Measurements from ENCODE around the gene UXS1.

The UXS1 gene

DNA sequence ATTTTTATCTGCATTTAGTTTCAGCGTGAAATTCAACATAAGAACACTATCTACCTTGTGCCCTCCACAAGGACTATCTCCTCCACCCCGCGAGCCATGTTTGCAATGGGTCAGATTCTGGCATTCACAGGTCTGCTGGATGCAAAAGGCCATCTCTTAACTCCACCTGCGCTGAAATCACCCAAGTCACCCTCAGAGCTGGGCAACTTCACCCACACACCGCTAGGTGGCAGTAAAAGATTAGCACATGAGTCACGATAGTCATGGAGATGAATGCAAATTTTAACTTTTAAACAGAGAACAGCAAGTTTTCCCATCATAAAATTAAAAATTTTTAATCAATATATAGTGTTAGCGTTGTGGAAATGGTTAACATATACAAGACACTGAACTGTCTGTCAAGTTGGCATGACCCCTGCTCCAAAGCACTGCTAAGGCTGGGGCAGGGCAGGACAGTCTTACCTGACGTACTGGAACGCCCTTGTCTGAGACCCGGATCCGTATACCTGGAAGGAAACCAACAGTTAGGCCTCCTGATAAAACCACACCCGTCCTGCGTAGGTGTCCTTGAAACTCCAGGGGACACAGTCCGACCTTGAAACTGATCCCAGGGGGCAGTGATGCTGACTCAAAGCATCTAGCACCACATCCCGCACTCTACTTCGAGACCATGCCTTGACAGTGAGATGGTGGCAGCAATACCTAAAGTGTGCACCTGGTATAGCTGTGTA lies 89.6 kb downstream of the UXS1 start:
- peaks cover 13% of the 10 kb centered on the region for H3K36me3 ChIP-seq (ENCODE audit: insufficient read depth, low read length)
- no peaks in the 10 kb centered on the region for H3K27me3 ChIP-seq (ENCODE audit: control insufficient read depth, insufficient read depth, low read length)
- no peaks in the 10 kb centered on the region for H3K9me3 ChIP-seq (replicated peaks; ENCODE audit: low read length)
- H3K4me2 ChIP-seq (ENCODE audit: low read length): no peak overlapping the region
- H3K4me1 ChIP-seq (ENCODE audit: control insufficient read depth, insufficient read depth, low read length): no peaks in the 10 kb centered on the region
- H3K4me3 ChIP-seq (ENCODE audit: low read length): no peak overlapping the region
- H3K9ac ChIP-seq (ENCODE audit: low read depth, low read length): no peak overlapping the region

- H3K9me3 ChIP-seq (replicated peaks; ENCODE audit: low read length): no peaks in the 10 kb centered on the region
- no peak overlapping the region for H3K4me3 ChIP-seq (ENCODE audit: low read length)
- H3K9ac ChIP-seq (ENCODE audit: low read depth, low read length): no peak overlapping the region
- no peaks in the 10 kb centered on the region for H3K27me3 ChIP-seq (ENCODE audit: control insufficient read depth, insufficient read depth, low read length)
- H3K36me3 ChIP-seq (ENCODE audit: insufficient read depth, low read length): peaks cover 20% of the 10 kb centered on the region
- no peaks in the 10 kb centered on the region for H3K4me1 ChIP-seq (ENCODE audit: control insufficient read depth, insufficient read depth, low read length)
- no peak overlapping the region for H3K4me2 ChIP-seq (ENCODE audit: low read length)
These were observed 94.4 kb downstream of the UXS1 start for GRCh38 chr2:106099691-106100090.

DNA sequence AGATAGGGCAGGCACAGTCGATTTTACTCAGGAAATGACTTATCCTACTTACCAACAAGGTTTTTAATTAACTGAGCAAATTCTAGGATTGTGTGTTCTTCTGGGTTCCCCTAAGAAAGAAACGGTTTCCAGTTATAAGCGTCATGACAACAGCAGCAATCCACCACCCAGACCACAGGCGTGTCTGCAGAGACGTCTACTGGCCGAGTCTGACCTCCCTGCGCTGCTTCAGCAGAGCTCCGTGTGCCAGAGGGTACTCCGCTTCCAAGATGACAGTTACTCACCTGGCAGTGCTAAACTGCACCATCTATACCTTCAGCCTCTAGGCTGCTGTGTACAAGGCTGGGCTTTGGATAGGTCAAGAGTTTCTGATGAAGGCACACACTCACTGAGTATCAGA lies 95.4 kb downstream of the UXS1 start:
- Histone ChIP-seq H3K4me1 (ENCODE audit: control insufficient read depth, insufficient read depth, low read length) (no peaks in the 10 kb centered on the region), H3K4me2 (ENCODE audit: low read length) (no peak overlapping the region), H3K9ac (ENCODE audit: low read depth, low read length) (no peak overlapping the region), H3K9me3 (replicated peaks; ENCODE audit: low read length) (no peaks in the 10 kb centered on the region), H3K36me3 (ENCODE audit: insufficient read depth, low read length) (peaks cover 24% of the 10 kb centered on the region), H3K4me3 (ENCODE audit: low read length) (no peak overlapping the region), H3K27me3 (ENCODE audit: control insufficient read depth, insufficient read depth, low read length) (no peaks in the 10 kb centered on the region)

DNA sequence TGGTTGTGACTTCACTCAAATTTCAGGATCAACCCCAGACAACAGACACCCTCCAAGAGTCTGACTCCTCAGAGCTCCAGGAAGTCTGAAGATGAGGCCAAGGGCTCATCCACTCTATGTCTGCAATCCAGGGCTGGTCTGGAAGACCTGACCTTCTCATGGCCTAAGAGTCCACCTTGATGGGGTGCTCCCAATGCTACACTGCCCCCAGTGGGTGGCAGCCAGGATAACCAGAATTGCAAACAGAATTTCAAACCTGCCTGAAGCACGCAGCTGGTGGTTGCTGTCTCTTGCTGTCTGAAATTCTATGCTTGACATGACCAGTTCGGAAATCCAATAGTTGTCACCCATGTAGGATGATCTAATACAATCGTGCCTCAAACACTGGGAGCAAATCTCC lies 96.0 kb downstream of the UXS1 start:
- H3K9me3 ChIP-seq (replicated peaks; ENCODE audit: low read length): no peaks in the 10 kb centered on the region
- H3K4me2 ChIP-seq (ENCODE audit: low read length): no peak overlapping the region
- no peak overlapping the region for H3K4me3 ChIP-seq (ENCODE audit: low read length)
- no peaks in the 10 kb centered on the region for H3K4me1 ChIP-seq (ENCODE audit: control insufficient read depth, insufficient read depth, low read length)
- no peak overlapping the region for H3K9ac ChIP-seq (ENCODE audit: low read depth, low read length)
- H3K36me3 ChIP-seq (ENCODE audit: insufficient read depth, low read length): peaks cover 24% of the 10 kb centered on the region
- no peaks in the 10 kb centered on the region for H3K27me3 ChIP-seq (ENCODE audit: control insufficient read depth, insufficient read depth, low read length)

- Histone ChIP-seq H3K36me3 (ENCODE audit: insufficient read depth, low read length) (peaks cover 24% of the 10 kb centered on the region), H3K27me3 (ENCODE audit: control insufficient read depth, insufficient read depth, low read length) (no peaks in the 10 kb centered on the region), H3K4me1 (ENCODE audit: control insufficient read depth, insufficient read depth, low read length) (no peaks in the 10 kb centered on the region), H3K4me2 (ENCODE audit: low read length) (no peak overlapping the region), H3K9ac (ENCODE audit: low read depth, low read length) (no peak overlapping the region), H3K9me3 (replicated peaks; ENCODE audit: low read length) (no peaks in the 10 kb centered on the region), H3K4me3 (ENCODE audit: low read length) (no peak overlapping the region)
These were observed 96.8 kb downstream of the UXS1 start for GRCh38 chr2:106097038-106098000.

DNA sequence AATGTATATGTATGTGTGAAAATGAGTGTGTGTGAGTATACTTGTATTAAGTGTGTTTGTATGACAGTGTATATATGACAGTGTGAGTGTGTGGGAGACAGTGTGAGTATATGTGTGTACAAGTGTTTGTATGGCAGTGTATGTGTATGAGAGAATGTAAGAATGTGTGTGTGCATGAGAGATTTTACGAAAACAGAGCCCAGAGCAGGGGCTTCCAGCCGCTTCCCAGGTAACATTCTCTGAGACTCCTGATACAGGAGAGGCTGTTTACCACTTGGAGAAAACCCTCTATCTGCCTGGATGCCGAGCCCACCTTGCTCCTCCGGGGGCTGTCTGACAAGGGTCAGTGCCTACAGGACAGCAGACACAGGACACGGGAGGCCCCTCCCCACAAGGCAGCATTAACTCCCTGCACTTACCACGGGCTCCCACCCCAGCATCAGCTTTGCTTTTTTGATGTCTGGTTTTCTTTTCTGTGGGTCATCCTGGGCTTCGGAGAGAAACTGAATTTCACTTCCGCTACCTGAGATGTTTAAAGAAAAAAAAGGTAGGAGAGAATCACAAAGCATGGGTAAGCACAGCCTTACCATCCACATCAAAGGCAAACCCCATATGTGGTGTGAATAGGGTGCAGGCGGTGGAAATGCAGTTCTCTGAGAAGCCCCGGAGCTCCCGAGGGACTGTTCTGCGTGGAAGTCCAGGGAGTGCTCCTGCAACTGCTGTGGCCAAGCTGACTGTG lies 97.6 kb downstream of the UXS1 start:
- H3K4me3 ChIP-seq (ENCODE audit: low read length): no peak overlapping the region
- no peak overlapping the region for H3K9ac ChIP-seq (ENCODE audit: low read depth, low read length)
- H3K27me3 ChIP-seq (ENCODE audit: control insufficient read depth, insufficient read depth, low read length): no peaks in the 10 kb centered on the region
- H3K4me2 ChIP-seq (ENCODE audit: low read length): no peak overlapping the region
- peaks cover 24% of the 10 kb centered on the region for H3K36me3 ChIP-seq (ENCODE audit: insufficient read depth, low read length)
- no peaks in the 10 kb centered on the region for H3K9me3 ChIP-seq (replicated peaks; ENCODE audit: low read length)
- H3K4me1 ChIP-seq (ENCODE audit: control insufficient read depth, insufficient read depth, low read length): no peaks in the 10 kb centered on the region

DNA sequence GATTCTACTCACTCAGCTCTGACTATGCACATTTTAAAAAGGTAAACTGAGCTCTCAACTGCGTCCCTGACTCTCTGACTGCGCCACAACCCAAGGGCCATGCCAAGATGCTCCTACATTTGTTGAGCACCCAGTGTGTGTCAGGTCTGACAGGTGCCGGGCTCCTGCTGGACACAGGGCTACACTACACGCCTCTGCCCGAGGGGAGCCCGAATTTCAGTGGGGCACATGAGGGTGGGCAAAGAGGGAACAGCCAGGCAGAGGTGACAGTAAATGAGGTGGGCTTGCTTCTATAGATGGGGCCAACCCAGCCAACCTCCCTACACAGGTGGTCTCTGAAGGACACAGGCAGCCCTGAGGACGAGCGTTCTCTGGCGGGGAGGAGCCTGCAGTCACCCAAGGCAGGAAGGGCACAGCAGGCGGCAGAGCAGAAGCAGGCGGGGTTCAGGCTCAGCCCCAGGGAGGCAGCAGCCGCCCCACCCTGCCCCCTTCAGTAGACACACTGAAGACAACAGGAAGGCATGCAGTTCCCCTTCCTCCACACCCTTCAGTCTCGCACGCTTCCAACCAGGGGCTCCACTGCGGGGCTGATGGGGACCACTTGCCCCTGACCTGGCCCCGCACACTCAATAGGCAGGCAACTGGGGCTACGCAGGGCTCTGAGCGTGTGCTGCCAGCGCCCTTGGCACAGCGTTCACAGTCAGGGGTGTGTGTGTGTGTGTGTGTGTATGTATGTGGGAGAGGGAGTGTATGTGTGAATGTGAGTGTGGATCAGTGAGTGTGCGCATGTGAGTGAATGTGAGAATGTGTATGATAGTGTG lies 98.4 kb downstream of the UXS1 start:
- Histone ChIP-seq H3K4me1 (ENCODE audit: control insufficient read depth, insufficient read depth, low read length) (no peaks in the 10 kb centered on the region), H3K27me3 (ENCODE audit: control insufficient read depth, insufficient read depth, low read length) (no peaks in the 10 kb centered on the region), H3K9ac (ENCODE audit: low read depth, low read length) (no peak overlapping the region), H3K36me3 (ENCODE audit: insufficient read depth, low read length) (peaks cover 22% of the 10 kb centered on the region), H3K4me3 (ENCODE audit: low read length) (no peak overlapping the region), H3K4me2 (ENCODE audit: low read length) (no peak overlapping the region), H3K9me3 (replicated peaks; ENCODE audit: low read length) (no peaks in the 10 kb centered on the region)

GRCh38 chr2:106094131-106094841 lies 99.8 kb downstream of the UXS1 start:
- Histone ChIP-seq H3K27me3 (ENCODE audit: control insufficient read depth, insufficient read depth, low read length) (no peaks in the 10 kb centered on the region), H3K9ac (ENCODE audit: low read depth, low read length) (no peak overlapping the region), H3K4me3 (ENCODE audit: low read length) (no peak overlapping the region), H3K4me1 (ENCODE audit: control insufficient read depth, insufficient read depth, low read length) (no peaks in the 10 kb centered on the region), H3K9me3 (replicated peaks; ENCODE audit: low read length) (no peaks in the 10 kb centered on the region), H3K4me2 (ENCODE audit: low read length) (no peak overlapping the region), H3K36me3 (ENCODE audit: insufficient read depth, low read length) (peaks cover 11% of the 10 kb centered on the region)

GRCh38 chr2:106090916-106091618 lies 103.0 kb downstream of the UXS1 start:
- Histone ChIP-seq H3K4me3 (ENCODE audit: low read length) (no peak overlapping the region), H3K27me3 (ENCODE audit: control insufficient read depth, insufficient read depth, low read length) (no peaks in the 10 kb centered on the region), H3K9ac (ENCODE audit: low read depth, low read length) (no peak overlapping the region), H3K4me1 (ENCODE audit: control insufficient read depth, insufficient read depth, low read length) (no peaks in the 10 kb centered on the region), H3K9me3 (replicated peaks; ENCODE audit: low read length) (no peaks in the 10 kb centered on the region), H3K4me2 (ENCODE audit: low read length) (no peak overlapping the region), H3K36me3 (ENCODE audit: insufficient read depth, low read length) (peaks cover 6% of the 10 kb centered on the region)

- Histone ChIP-seq H3K4me2 (ENCODE audit: low read length) (no peak overlapping the region), H3K36me3 (ENCODE audit: insufficient read depth, low read length) (peaks cover 4% of the 10 kb centered on the region), H3K9ac (ENCODE audit: low read depth, low read length) (no peak overlapping the region), H3K9me3 (replicated peaks; ENCODE audit: low read length) (no peaks in the 10 kb centered on the region), H3K27me3 (ENCODE audit: control insufficient read depth, insufficient read depth, low read length) (no peaks in the 10 kb centered on the region), H3K4me3 (ENCODE audit: low read length) (no peak overlapping the region), H3K4me1 (ENCODE audit: control insufficient read depth, insufficient read depth, low read length) (no peaks in the 10 kb centered on the region)
These were observed 104.5 kb downstream of the UXS1 start for GRCh38 chr2:106089611-106090010.
